ENCODE results near the gene KCNIP3.
"Not testable (repeated sequence)": the region's sequence is repeated elsewhere in the genome, so short reads cannot be mapped to it uniquely, and the experiment has no call there.

The KCNIP3 gene

GRCh38 chr2:95349568-95350322, 52.6 kb downstream of the KCNIP3 start:
- no peak for DNase-seq

- DNase-seq: no peak
These were observed 53.2 kb downstream of the KCNIP3 start for GRCh38 chr2:95350368-95350767.

GRCh38 chr2:95350774-95351597, 53.8 kb downstream of the KCNIP3 start:
- no peak for DNase-seq

- DNase-seq: no peak
These were observed 54.4 kb downstream of the KCNIP3 start for GRCh38 chr2:95351598-95351915.

GRCh38 chr2:95352310-95353054, 55.3 kb downstream of the KCNIP3 start:
- DNase-seq: no peak

- DNase-seq: no peak
These were observed 56.0 kb downstream of the KCNIP3 start for GRCh38 chr2:95353055-95353575.

- DNase-seq: no peak
These were observed 56.7 kb downstream of the KCNIP3 start for GRCh38 chr2:95353613-95354468.

- no peak for DNase-seq
These were observed 57.3 kb downstream of the KCNIP3 start for GRCh38 chr2:95354469-95354901.

GRCh38 chr2:95354925-95355324, 57.8 kb downstream of the KCNIP3 start:
- DNase-seq: no peak

- not testable (repeated sequence) for DNase-seq
These were observed 58.3 kb downstream of the KCNIP3 start for GRCh38 chr2:95355486-95355885.

- no peak for DNase-seq
These were observed 59.9 kb downstream of the KCNIP3 start for GRCh38 chr2:95356821-95357700.

- DNase-seq: no peak
These were observed 60.7 kb downstream of the KCNIP3 start for GRCh38 chr2:95357717-95358280.

GRCh38 chr2:95359031-95359430, 61.9 kb downstream of the KCNIP3 start:
- no peak for DNase-seq

- no peak for DNase-seq
These were observed 62.4 kb downstream of the KCNIP3 start for GRCh38 chr2:95359501-95359930.

- DNase-seq: no peak
These were observed 64.3 kb downstream of the KCNIP3 start for GRCh38 chr2:95361216-95361980.

GRCh38 chr2:95362486-95362885, 65.3 kb downstream of the KCNIP3 start:
- no peak for DNase-seq

GRCh38 chr2:95366514-95366913, 69.4 kb downstream of the KCNIP3 start:
- no peak for DNase-seq

- DNase-seq: no peak
These were observed 75.2 kb downstream of the KCNIP3 start for GRCh38 chr2:95372216-95372829.

GRCh38 chr2:95372845-95373244, 75.7 kb downstream of the KCNIP3 start:
- DNase-seq: no peak

- DNase-seq: no peak
These were observed 76.9 kb downstream of the KCNIP3 start for GRCh38 chr2:95374029-95374428.

Data from CD4-positive, alpha-beta T cell treated with Interleukin-17A for 1 hour (primary cell).